ENCODE data around the gene RUNX1. TPM values are rescaled to one million over a fixed set of nuclear protein-coding genes. Genes with fewer than 3 reads are reported as not detected.

RUNX1 gene
- total RNA-seq, 2 experiments from 2014 or later, result 50.6 to 55.8 TPM

DNA sequence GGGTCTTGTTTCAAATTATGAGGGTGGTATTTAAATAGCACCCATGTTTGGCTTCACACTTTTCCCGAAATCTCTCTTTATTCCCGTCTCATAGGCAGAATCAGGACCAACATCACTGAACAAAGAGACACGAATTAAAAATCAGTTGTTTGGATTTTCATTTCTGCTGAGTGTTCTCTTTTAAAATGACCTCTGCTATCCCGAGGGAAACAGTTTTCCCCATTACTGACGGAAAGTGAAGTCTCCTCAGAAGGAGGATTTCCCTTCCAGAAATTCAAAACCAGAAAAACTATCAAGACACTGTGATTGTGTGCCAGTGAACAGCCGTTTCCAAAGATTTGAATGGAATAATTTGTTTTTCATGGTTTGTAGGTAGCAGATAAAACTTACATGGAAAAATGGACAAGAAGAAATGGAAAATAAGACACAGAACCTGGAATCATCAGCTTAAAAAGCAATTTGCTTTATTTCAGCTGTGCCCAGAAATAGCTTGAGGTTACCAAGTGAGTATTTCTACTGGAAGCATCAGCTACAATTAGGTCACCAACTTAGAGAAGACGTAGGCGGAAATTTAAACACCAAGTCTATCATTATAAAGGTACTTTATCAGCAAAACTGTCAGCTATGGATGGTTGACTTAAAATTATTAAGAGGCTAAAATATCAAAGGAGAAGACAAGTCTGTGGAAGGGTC is 68.5 kb downstream of the RUNX1 start:
- H3K4me1 Mint-ChIP-seq (ENCODE audit: low read depth), result peaks cover 82% of the 10 kb centered on the region
- H3K27ac Mint-ChIP-seq, result no peak overlapping the region
- H3K9me3 Mint-ChIP-seq, result no peaks in the 10 kb centered on the region
- CTCF ChIA-PET, result interaction anchor here (1.3 to 1.5 kb wide), 2 partner anchors 9 to 26 kb away, joined by 5 to 6 read pairs; no protein-coding TSS in a partner anchor
- peaks cover 4% of the 10 kb centered on the region for H3K36me3 Mint-ChIP-seq
- POLR2A ChIA-PET, result interaction anchor here (1.7 to 4.5 kb wide), 4 partner anchors 12 to 92 kb away, joined by 3 to 68 read pairs (median 56); no protein-coding TSS in a partner anchor
- H3K4me3 Mint-ChIP-seq, result no peak overlapping the region
- no peak for DNase-seq
- intact Hi-C loops (cut with micrococcal nuclease), result no loop called here
- H3K27me3 Mint-ChIP-seq, result no peaks in the 10 kb centered on the region

DNA sequence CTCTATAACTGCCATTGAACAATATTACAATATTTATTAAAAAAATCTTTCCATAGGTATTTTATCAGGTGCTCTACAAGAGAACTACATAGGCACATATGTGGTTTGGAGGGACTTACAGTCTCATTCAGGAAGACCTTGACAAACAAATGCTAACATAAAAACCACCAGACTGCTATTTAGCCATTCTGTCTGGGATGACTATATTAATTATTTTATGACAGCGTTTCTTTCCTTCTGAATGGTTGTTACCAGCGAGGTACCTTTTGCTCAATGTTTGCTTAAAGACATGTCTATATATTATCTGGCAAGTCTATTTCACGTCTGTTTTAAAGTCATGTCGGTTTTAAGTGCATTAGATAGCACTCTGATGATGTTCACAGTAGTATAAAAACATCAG is 69.7 kb downstream of the RUNX1 start:
- peaks cover 82% of the 10 kb centered on the region for H3K4me1 Mint-ChIP-seq (ENCODE audit: low read depth)
- intact Hi-C loops (cut with micrococcal nuclease), result no loop called here
- peak overlapping the region; percentile 55 for H3K27ac Mint-ChIP-seq
- DNase-seq, result no peak
- H3K36me3 Mint-ChIP-seq, result peaks cover 4% of the 10 kb centered on the region
- no peak overlapping the region for H3K4me3 Mint-ChIP-seq
- ChIA-PET CTCF (interaction anchor here (1.6 kb wide), 1 partner anchor 89 kb away, joined by 5 read pairs; no protein-coding TSS in a partner anchor), POLR2A (interaction anchor here (1.7 kb wide), 1 partner anchor 11 kb away, joined by 3 read pairs; no protein-coding TSS in a partner anchor)
- no peaks in the 10 kb centered on the region for H3K9me3 Mint-ChIP-seq
- H3K27me3 Mint-ChIP-seq, result no peaks in the 10 kb centered on the region

DNA sequence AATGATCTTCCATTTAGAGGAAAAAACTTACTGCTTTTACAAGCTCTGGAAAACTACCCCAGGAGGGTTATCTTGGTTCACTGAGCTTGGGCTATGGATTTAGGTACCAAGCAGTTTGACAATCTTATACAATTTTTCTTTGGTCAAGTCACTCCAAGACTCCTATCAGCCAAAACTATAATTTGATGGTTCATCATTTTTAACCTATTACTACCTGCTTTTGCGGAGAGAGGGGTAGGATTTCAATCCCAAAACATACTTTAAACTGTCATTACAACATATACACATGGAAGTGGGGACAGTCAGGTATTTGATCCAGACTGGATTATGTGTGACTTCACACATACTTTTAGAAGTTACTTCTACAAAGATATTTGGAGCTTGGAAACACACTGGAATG is 71.8 kb downstream of the RUNX1 start:
- Mint-ChIP-seq H3K27me3 (no peaks in the 10 kb centered on the region), H3K36me3 (peaks cover 4% of the 10 kb centered on the region), H3K4me1 (ENCODE audit: low read depth) (peaks cover 83% of the 10 kb centered on the region), H3K9me3 (no peaks in the 10 kb centered on the region), H3K4me3 (no peak overlapping the region), H3K27ac (no peak overlapping the region)
- POLR2A ChIA-PET, result interaction anchor here (1.4 kb wide), 1 partner anchor 9 kb away, joined by 3 read pairs; no protein-coding TSS in a partner anchor
- intact Hi-C loops (cut with micrococcal nuclease), result no loop called here
- CTCF ChIA-PET, result no interaction called here
- no peak for DNase-seq

DNA sequence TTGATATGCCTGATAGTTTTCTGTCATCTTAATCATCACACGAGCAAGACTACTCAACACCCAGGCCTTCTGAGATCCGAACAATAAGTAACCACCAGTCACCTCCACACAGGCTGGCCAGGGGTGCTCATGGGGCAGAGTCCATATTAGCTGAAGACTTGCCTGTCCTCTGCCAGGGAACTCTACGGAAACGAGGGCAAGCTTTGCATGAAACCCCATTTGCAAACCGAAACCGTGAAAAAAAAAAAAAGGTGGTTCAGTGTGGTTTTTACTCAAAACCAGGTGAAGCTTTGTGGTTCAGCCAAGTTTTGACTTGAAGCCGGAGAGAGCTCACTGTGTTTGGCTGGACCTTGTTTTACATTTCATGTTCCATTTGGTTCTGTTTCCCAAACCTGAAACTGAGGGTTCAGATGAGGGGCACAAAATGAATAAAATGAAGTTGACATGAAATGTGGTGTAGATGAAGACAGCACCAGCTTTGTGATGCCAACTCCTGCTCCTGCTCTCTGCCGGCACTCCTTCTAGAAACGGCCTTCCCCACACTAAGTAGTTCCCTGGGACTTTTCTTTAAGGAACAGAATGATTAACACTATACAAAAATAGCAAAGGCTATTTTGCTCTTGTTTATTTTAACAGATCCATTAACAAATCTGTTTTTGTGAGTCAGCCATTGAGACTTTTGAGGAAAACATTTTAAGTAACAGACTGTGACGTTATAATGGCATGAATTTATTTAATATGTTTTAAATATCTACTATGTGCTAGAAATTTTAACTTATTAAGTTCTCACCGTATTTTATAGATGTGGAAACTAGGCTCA is 74.7 kb downstream of the RUNX1 start:
- Mint-ChIP-seq H3K36me3 (peaks cover 4% of the 10 kb centered on the region), H3K4me1 (ENCODE audit: low read depth) (peaks cover 80% of the 10 kb centered on the region), H3K4me3 (peak overlapping the region; percentile 70), H3K9me3 (no peaks in the 10 kb centered on the region), H3K27ac (peak overlapping the region; percentile 81), H3K27me3 (no peaks in the 10 kb centered on the region)
- POLR2A ChIA-PET, result interaction anchor here (0.5 to 10.6 kb wide), 19 partner anchors 9 to 1180 kb away, joined by 3 to 85 read pairs (median 4); no protein-coding TSS in a partner anchor
- CTCF ChIA-PET, result interaction anchor here (0.8 to 2.8 kb wide), 13 partner anchors 9 to 85 kb away, joined by 3 to 12 read pairs (median 4); no protein-coding TSS in a partner anchor
- intact Hi-C loops (cut with micrococcal nuclease), result loop anchor here (1.0 kb wide), 1 partner anchor 9 kb away; no protein-coding TSS in a partner anchor
- DNase-seq, result peak; percentile 72

DNA sequence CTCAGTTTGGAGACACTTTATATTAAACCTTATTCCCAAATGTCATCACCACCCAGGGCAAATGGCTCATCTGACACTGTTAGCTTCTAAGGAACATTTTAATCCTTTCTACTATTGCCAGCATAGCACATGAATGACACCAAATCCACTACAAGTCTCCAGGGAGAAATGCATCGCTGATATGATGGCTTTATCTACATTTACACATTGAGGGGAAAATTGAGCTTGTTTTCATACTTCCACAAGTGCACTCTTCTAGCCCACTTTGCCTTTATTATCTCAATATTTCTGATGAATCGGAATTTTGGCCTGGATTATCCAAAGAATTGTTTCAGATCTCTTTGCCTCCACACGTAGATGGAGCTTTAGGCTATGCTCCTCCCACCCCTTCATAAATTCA is 75.4 kb downstream of the RUNX1 start:
- Mint-ChIP-seq H3K9me3 (no peaks in the 10 kb centered on the region), H3K27ac (peak overlapping the region; percentile 81), H3K4me3 (peak overlapping the region; percentile 70), H3K27me3 (no peaks in the 10 kb centered on the region), H3K36me3 (peaks cover 4% of the 10 kb centered on the region), H3K4me1 (ENCODE audit: low read depth) (peaks cover 80% of the 10 kb centered on the region)
- POLR2A ChIA-PET, result interaction anchor here (0.7 to 10.6 kb wide), 15 partner anchors 10 to 86 kb away, joined by 3 to 85 read pairs (median 4); no protein-coding TSS in a partner anchor
- no peak for DNase-seq
- intact Hi-C loops (cut with micrococcal nuclease), result loop anchor here (1.0 kb wide), 1 partner anchor 10 kb away; no protein-coding TSS in a partner anchor
- CTCF ChIA-PET, result interaction anchor here (0.7 to 2.8 kb wide), 13 partner anchors 10 to 115 kb away, joined by 3 to 12 read pairs (median 4); no protein-coding TSS in a partner anchor

DNA sequence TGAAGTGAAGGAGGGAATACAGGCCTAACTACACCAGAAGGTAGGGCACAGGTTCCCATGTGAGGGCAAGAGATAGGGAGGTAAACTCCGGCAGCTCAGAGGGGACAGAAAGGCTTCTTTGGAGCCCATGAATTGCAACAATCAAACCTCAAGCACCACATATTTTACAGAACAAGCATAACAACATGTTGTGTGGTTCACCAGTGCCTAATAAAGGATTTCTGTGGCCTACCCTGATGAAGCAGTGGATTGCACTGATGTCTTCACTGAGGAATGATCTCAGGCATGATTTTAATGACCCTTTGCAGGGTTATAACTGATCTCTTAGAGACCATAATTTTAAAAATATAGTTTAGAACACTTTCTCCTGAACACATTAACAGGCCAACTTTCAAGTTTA is 77.4 kb downstream of the RUNX1 start:
- H3K4me3 Mint-ChIP-seq, result no peak overlapping the region
- CTCF ChIA-PET, result interaction anchor here (1.1 to 1.9 kb wide), 3 partner anchors 12 to 84 kb away, joined by 4 to 7 read pairs (median 4); no protein-coding TSS in a partner anchor
- H3K9me3 Mint-ChIP-seq, result no peaks in the 10 kb centered on the region
- peaks cover 87% of the 10 kb centered on the region for H3K4me1 Mint-ChIP-seq (ENCODE audit: low read depth)
- H3K27ac Mint-ChIP-seq, result no peak overlapping the region
- DNase-seq, result no peak
- POLR2A ChIA-PET, result interaction anchor here (10.6 kb wide), 1 partner anchor 84 kb away, joined by 85 read pairs; no protein-coding TSS in a partner anchor
- intact Hi-C loops (cut with micrococcal nuclease), result no loop called here
- H3K36me3 Mint-ChIP-seq, result peaks cover 5% of the 10 kb centered on the region
- H3K27me3 Mint-ChIP-seq, result no peaks in the 10 kb centered on the region

DNA sequence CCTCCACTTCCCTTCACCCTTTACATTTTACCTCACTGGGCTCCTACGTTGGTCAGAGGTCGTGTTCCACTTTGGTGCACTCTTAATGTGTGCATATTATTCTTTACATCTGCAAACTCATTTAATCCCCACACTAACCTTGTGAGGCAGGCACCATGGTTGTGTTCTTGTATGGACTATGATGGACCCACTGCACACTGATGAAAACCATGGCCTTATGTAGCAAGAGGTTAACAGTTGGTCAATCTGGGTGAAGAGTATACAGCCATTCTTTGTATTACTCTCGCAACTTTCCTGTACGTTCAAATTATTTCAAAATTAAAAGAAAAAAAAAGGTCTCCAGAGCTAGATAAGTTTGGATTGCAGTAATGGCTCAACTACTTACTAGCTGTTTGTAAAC is 78.5 kb downstream of the RUNX1 start:
- intact Hi-C loops (cut with micrococcal nuclease), result no loop called here
- peaks cover 89% of the 10 kb centered on the region for H3K4me1 Mint-ChIP-seq (ENCODE audit: low read depth)
- peaks cover 2% of the 10 kb centered on the region for H3K36me3 Mint-ChIP-seq
- H3K4me3 Mint-ChIP-seq, result no peak overlapping the region
- no peaks in the 10 kb centered on the region for H3K27me3 Mint-ChIP-seq
- no peak for DNase-seq
- CTCF ChIA-PET, result interaction anchor here (0.7 to 1.9 kb wide), 5 partner anchors 16 to 1330 kb away, joined by 3 to 7 read pairs (median 5); no protein-coding TSS in a partner anchor
- POLR2A ChIA-PET, result interaction anchor here (5.7 to 10.6 kb wide), 2 partner anchors 12 to 83 kb away, joined by 52 to 85 read pairs; no protein-coding TSS in a partner anchor
- H3K27ac Mint-ChIP-seq, result no peak overlapping the region
- no peaks in the 10 kb centered on the region for H3K9me3 Mint-ChIP-seq

DNA sequence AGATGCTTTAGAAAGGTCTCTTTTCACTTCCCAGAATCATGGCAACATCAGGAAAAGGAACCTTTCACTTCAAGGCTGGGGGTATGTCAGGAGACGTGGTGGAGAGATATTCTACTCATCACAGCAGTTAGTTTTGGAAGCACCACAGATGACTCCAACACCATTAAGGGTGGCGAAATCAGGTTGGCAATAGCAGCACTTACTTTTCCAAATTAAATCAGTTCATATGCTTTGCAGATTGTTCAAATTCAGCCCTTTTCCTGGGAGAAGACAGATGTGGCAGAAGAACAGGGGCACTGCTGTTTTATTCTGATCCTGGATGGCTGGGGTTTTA is 79.0 kb downstream of the RUNX1 start:
- intact Hi-C loops (cut with micrococcal nuclease), result no loop called here
- ChIA-PET CTCF (interaction anchor here (1.6 to 1.9 kb wide), 3 partner anchors 17 to 80 kb away, joined by 4 to 6 read pairs (median 5); no protein-coding TSS in a partner anchor), POLR2A (interaction anchor here (2.7 to 10.6 kb wide), 3 partner anchors 13 to 82 kb away, joined by 11 to 85 read pairs (median 52); no protein-coding TSS in a partner anchor)
- Mint-ChIP-seq H3K27me3 (no peaks in the 10 kb centered on the region), H3K36me3 (peaks cover 2% of the 10 kb centered on the region), H3K4me3 (no peak overlapping the region), H3K4me1 (ENCODE audit: low read depth) (peaks cover 89% of the 10 kb centered on the region), H3K9me3 (no peaks in the 10 kb centered on the region), H3K27ac (peak overlapping the region; percentile 95)
- no peak for DNase-seq

DNA sequence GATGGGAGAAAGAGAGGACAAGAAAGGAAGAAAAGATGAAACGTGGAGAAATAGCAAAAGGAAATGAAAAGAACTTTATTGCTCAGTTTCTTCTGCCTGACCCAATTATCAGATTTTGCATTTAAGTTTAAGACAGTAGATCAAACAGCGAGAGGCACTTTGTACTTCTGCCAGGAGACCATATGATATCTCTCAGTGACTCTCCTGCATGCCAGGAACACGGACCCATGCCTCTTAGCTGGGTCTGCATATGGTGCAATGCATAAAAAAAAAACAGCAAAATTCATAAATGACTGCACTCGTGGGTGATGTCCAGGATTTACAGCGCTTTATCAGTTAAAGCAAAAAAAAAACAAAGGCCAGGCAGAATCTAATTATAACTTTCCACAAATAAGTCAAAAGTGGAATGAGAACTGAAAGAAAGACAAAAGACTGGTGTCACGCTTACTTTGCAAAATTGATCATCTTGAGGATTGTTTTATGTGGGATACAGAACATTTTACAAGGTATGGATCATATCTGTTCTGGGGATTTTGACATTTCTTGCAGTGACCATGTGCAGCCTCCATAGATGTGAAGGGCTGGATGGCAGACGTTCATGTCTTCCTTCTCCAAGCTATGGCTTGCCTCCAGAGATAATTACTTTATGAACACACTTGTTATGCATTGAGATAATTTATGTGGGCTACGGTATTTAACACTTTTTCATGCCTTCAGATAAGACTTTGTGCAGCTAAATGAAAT is 79.5 kb downstream of the RUNX1 start:
- H3K4me1 Mint-ChIP-seq (ENCODE audit: low read depth), result peaks cover 90% of the 10 kb centered on the region
- no peak for DNase-seq
- peak overlapping the region; percentile 95 for H3K27ac Mint-ChIP-seq
- H3K4me3 Mint-ChIP-seq, result peak overlapping the region; percentile 61
- POLR2A ChIA-PET, result interaction anchor here (0.5 to 10.6 kb wide), 5 partner anchors 13 to 82 kb away, joined by 3 to 85 read pairs (median 25); no protein-coding TSS in a partner anchor
- no peaks in the 10 kb centered on the region for H3K27me3 Mint-ChIP-seq
- CTCF ChIA-PET, result interaction anchor here (1.0 to 2.9 kb wide), 4 partner anchors 20 to 81 kb away, joined by 3 to 22 read pairs (median 6); no protein-coding TSS in a partner anchor
- no peaks in the 10 kb centered on the region for H3K9me3 Mint-ChIP-seq
- intact Hi-C loops (cut with micrococcal nuclease), result loop anchor here (1.0 to 5.0 kb wide), 3 partner anchors 119 to 1343 kb away; no protein-coding TSS in a partner anchor
- peaks cover 2% of the 10 kb centered on the region for H3K36me3 Mint-ChIP-seq

DNA sequence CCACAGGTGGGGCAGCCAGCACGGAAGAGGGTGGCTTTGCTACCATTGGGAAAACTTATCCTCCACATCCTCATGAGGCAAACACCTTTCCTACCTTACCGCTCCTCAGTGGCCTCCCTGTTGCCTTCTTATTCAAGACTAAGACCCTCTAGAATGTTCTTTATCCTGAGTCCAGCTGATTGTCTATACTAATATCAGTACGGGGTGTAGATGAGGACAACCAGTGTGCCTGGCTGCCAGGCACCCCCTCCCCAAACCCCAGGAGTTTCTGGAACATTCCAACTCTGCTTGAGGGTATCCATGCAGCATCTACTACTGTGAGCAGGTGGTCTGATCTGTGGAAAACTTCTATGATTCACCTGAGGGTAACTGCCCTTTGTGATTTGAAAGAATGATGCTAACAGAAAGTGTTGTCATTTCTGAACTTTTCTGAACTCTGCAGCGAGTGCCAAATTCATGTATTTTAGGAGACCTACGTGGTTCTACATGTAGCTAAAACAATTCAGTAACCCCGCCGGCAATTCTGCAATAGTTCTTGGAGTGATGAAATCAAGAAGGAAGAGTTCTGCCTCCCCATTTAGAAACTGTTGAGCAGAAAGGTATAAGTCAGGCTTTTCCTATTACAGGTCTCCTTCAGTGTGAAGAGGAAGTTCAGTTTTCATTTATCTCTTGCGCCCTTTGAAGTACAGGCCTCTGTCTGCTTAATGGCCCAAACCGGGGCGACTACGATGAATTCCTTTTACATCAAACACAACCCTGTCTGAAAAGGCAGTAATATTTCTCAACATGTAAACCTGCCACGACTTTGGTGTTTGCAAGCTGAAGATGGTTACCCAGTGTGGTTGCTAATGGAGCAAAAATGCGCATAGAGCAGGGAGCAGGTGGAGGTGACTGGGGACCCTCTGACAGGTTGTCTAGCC is 80.4 kb downstream of the RUNX1 start:
- Mint-ChIP-seq H3K9me3 (no peaks in the 10 kb centered on the region), H3K36me3 (peaks cover 3% of the 10 kb centered on the region), H3K27me3 (no peaks in the 10 kb centered on the region), H3K4me3 (peak overlapping the region; percentile 61), H3K4me1 (ENCODE audit: low read depth) (peaks cover 88% of the 10 kb centered on the region), H3K27ac (peak overlapping the region; percentile 95)
- CTCF ChIA-PET, result interaction anchor here (0.7 to 3.3 kb wide), 11 partner anchors 15 to 128 kb away, joined by 3 to 22 read pairs (median 7); no protein-coding TSS in a partner anchor
- intact Hi-C loops (cut with micrococcal nuclease), result loop anchor here (1.0 to 5.0 kb wide), 5 partner anchors 80 to 1344 kb away; no protein-coding TSS in a partner anchor
- peak; percentile 72 for DNase-seq
- POLR2A ChIA-PET, result interaction anchor here (0.5 to 10.6 kb wide), 19 partner anchors 9 to 1230 kb away, joined by 3 to 85 read pairs (median 7); no protein-coding TSS in a partner anchor
